Adrenal gland (tissue), 12 donors: ENCODE data around the gene MGAT5. TPM values are rescaled to one million over a fixed set of nuclear protein-coding genes. Genes with fewer than 3 reads are reported as not detected.
A peak's percentile ranks its signal among the peaks of the same experiment; 100 is the strongest.

Experiments
- DNase-seq, 7 donors: peaks; one replicate each; pipeline ENCODE4 v3.0.0-alpha.2; 2019 to 2020
- H3K27ac ChIP-seq, 5 donors: fragments of 200-600 bp; sonication (generic) in 4 of 5; 1 replicate in 3 of 5; 2 replicates in 2 of 5; pipeline versions ENCODE4 v1.5.1 to v1.8.0; 2016 to 2020; ENCODE audit warnings: mild to moderate bottlenecking in 1 of 5
- H3K27me3 ChIP-seq: fragments of 200-600 bp; 2 replicates; pipeline ENCODE4 v1.8.0; 2021
- H3K36me3 ChIP-seq, 2 donors: fragments of 200-600 bp; replicated peaks in 1 of 2; 1 replicate in 1 of 2; 2 replicates in 1 of 2; pipeline versions ENCODE4 v1.5.1 to v1.8.0; 2018 to 2022
- H3K4me1 ChIP-seq, 2 donors: fragments of 200-600 bp; replicated peaks in 1 of 2; 1 replicate in 1 of 2; 2 replicates in 1 of 2; pipeline versions ENCODE4 v1.5.1 to v1.8.0; 2018 to 2021
- H3K4me3 ChIP-seq, 4 donors: fragments of 200-600 bp; sonication (generic) in 3 of 4; one replicate each; pipeline ENCODE4 v1.5.1; 2016 to 2018
- H3K9me3 ChIP-seq, 3 donors: fragments of 200-600 bp; sonication (generic) in 1 of 3; replicated peaks in 1 of 3; 1 replicate in 2 of 3; 2 replicates in 1 of 3; pipeline versions ENCODE4 v1.5.1 to v1.8.0; 2016 to 2021
- CTCF ChIP-seq, 6 experiments: fragments of 450-650 bp in 4 of 6; fragments of 200-600 bp in 2 of 6; sonication (generic) in 1 of 6; IDR thresholded peaks; 1 replicate in 5 of 6; 2 replicates in 1 of 6; pipeline versions ENCODE4 v1.5.1 to v1.8.0; 2016 to 2021; ENCODE audit warnings: antibody characterized with exemption in 6 of 6, mild to moderate bottlenecking in 2 of 6, moderate library complexity in 1 of 6
- POLR2A ChIP-seq, 2 donors: fragments of 450-650 bp; IDR thresholded peaks; one replicate each; pipeline ENCODE4 v1.6.1; 2017; ENCODE audit warnings: antibody characterized with exemption in 2 of 2, mild to moderate bottlenecking in 2 of 2, moderate library complexity in 1 of 2
- WGBS, 4 donors: extraction: QIAGEN DNeasy Blood & Tissue Kit in 2 of 4; methylation state at CpG; one replicate each; pipeline versions ENCODE4 v1.1.5 to v1.1.7; 2013 to 2017; 5-methylcytosine and 5-hydroxymethylcytosine counted together
- intact Hi-C, 2 donors: fragments of 100-400 bp; cut with DNase I; formaldehyde crosslinking; loops; one replicate each; pipeline versions ENCODE4 v1.14.1 to v1.15.0; 2022 to 2023
- polyA plus RNA-seq, 3 donors: library from polyadenylated mRNA; stranded (reverse); fragments of 200-250 nt in 2 of 3; fragments of 350-450 nt in 1 of 3; fragmentation: Illumina TruSeq in 1 of 3; extraction: RNeasy Lipid Tissue Mini Kit (QIAGEN cat#74804) in 1 of 3; gene quantifications; one replicate each; pipeline ENCODE4 v1.2.3, GENCODE V29; 2013 to 2014
- total RNA-seq, 9 donors: library from RNA; depleted of rRNA in 4 of 9; stranded (reverse); fragments of >200 nt in 4 of 9; fragments of 120-200 nt in 1 of 9; fragmentation: NEBNext Ultra II Directional in 1 of 9; extraction: Animal tissue kit (Norgen Biotek cat#: 25700) in 1 of 9; gene quantifications; one replicate each; pipeline versions ENCODE4 v1.1.0 to v1.2.4, GENCODE V29; 2013 to 2023
- donor health status: healthy with polysubstance abuse.
- donor health status: Bipolar disorder and iron deficiency.
- donor health status: DM: yes; HTN: yes; CAD: no.
- donor health status: DM: no; HTN: no; CAD: no.
- donor health status: DM: no; HTN: no; CAD: no.
- donor health status: DM: yes; HTN: yes; CAD: no.

MGAT5 gene
- total and polyA plus RNA-seq, 12 donors: 2.9 to 74.6 (median 41.1) TPM

GRCh38 chr2:134301099-134301927 lies 47.4 kb downstream of the MGAT5 start:
- Histone ChIP-seq H3K9me3 (no peaks in the 10 kb centered on the region), H3K4me3 (no peak overlapping the region), H3K36me3 (no peaks in the 10 kb centered on the region), H3K27ac (no peak overlapping the region), H3K27me3 (no peaks in the 10 kb centered on the region), H3K4me1 (peaks cover 3 to 24% of the 10 kb centered on the region in 2 donors)
- DNase-seq: peak in 1 of 7 donors; percentile 55
- intact Hi-C loops: no loop called here
- 38 to 52% (median 45%) methylated on average over 8 of the region's 8 CpGs for WGBS, 4 donors
- TF ChIP-seq POLR2A (IDR thresholded peaks at IDR 0.05) (no peak), CTCF (IDR thresholded peaks at IDR 0.05) (no peak)

GRCh38 chr2:134301928-134302260 lies 48.0 kb downstream of the MGAT5 start:
- Histone ChIP-seq H3K4me3 (no peak overlapping the region), H3K27me3 (no peaks in the 10 kb centered on the region), H3K9me3 (no peaks in the 10 kb centered on the region), H3K36me3 (no peaks in the 10 kb centered on the region), H3K4me1 (peaks cover 3 to 19% of the 10 kb centered on the region in 2 donors), H3K27ac (no peak overlapping the region)
- intact Hi-C loops: no loop called here
- no peak for DNase-seq
- 61 to 74% (median 68%) methylated on average over 2 of the region's 2 CpGs for WGBS, 4 donors
- TF ChIP-seq POLR2A (IDR thresholded peaks at IDR 0.05) (no peak), CTCF (IDR thresholded peaks at IDR 0.05) (no peak)

DNA sequence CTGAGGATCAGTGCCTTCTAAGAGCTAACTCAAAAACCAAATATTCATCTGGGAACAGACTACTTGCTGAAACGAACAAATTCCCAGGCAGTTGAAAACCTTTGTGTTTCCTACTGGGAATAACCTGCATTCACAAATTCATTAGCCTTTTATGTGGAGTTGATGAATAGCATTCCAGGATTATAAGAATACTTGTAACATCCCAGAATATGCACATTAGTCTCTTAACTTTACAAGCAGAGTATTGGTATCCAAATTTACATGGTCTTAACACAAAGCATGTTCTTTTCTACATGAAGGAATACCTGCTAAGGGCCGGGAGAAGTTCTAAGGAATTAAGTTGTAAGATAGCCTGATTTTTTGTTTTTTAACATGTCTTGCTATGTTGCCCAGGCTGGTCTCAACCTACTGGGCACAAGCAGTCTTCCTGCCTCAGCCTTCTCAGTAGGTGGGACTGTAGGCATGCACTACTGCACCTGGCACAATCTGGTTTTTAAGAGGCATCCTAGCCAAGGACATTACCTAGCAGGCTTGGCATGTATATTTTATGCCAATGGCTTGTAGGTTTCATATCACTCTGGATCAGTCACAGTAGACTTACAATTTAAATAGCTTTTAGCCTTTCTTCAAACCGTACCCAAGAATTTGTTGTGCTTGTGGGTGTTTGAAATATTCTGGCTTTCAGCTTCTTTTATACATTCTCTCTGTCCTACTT lies 50.7 kb downstream of the MGAT5 start:
- Histone ChIP-seq H3K4me1 (peaks cover 3 to 19% of the 10 kb centered on the region in 2 donors), H3K9me3 (no peaks in the 10 kb centered on the region), H3K4me3 (no peak overlapping the region), H3K27ac (no peak overlapping the region), H3K27me3 (no peaks in the 10 kb centered on the region), H3K36me3 (no peaks in the 10 kb centered on the region)
- no peak for DNase-seq
- 62 to 96% (median 79%) methylated on average over 3 of the region's 3 CpGs for WGBS, 4 donors
- intact Hi-C loops: no loop called here
- TF ChIP-seq CTCF (IDR thresholded peaks at IDR 0.05): no peak
- no peak for TF ChIP-seq POLR2A (IDR thresholded peaks at IDR 0.05)

DNA sequence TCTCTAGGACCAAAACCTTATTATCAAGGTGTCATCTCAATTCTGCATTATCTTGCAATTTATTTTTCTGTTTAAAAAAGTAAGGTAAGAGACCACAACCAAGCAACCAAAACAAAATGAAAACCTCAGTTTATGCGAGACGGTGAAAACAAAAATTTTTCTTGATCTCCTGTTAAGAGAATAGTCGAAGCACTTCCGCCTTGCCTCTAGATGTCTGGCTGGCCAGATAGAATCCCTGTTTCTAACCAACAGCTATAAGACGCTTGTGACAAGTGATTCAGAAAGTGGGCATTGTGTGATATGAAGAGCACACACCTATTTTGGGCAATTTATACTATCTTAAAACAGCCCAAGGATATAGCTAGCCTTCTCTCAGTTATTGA lies 51.2 kb downstream of the MGAT5 start:
- TF ChIP-seq CTCF (IDR thresholded peaks at IDR 0.05) (no peak), POLR2A (IDR thresholded peaks at IDR 0.05) (no peak)
- intact Hi-C loops: no loop called here
- Histone ChIP-seq H3K4me1 (peaks cover 3 to 19% of the 10 kb centered on the region in 2 donors), H3K9me3 (no peaks in the 10 kb centered on the region), H3K4me3 (no peak overlapping the region), H3K36me3 (no peaks in the 10 kb centered on the region), H3K27ac (no peak overlapping the region), H3K27me3 (no peaks in the 10 kb centered on the region)
- no peak for DNase-seq
- 94 to 99% (median 97%) methylated on average over 5 of the region's 5 CpGs for WGBS, 4 donors
